HAP-1 (cell line): ENCODE data around the gene STPG4.
"Not testable (repeated sequence)": the region's sequence is repeated elsewhere in the genome, so short reads cannot be mapped to it uniquely, and the experiment has no call there.

Source experiments
- DNase-seq, 2 experiments: peaks; one replicate each; pipeline ENCODE4 v3.0.0-alpha.2; 2016 to 2020; ENCODE audit warnings: low spot score in 2 of 2
- H3K27me3 ChIP-seq: fragments of 250-450 bp; sonication (Bioruptor Pico); 2 replicates; pipeline ENCODE4 v1.5.1; 2020; ENCODE audit warnings: low read depth, mild to moderate bottlenecking, moderate library complexity
- H3K36me3 ChIP-seq: fragments of 250-450 bp; sonication (Bioruptor Pico); replicated peaks from 2 replicates; pipeline ENCODE4 v1.5.1; 2020; ENCODE audit warnings: mild to moderate bottlenecking
- H3K4me1 ChIP-seq: fragments of 250-450 bp; sonication (Bioruptor Pico); 2 replicates; pipeline ENCODE4 v1.5.1; 2020; ENCODE audit warnings: mild to moderate bottlenecking
- H3K4me3 ChIP-seq: fragments of 250-450 bp; sonication (Bioruptor Pico); 2 replicates; pipeline ENCODE4 v1.5.1; 2020; ENCODE audit warnings: mild to moderate bottlenecking, moderate library complexity
- H3K9me3 ChIP-seq: fragments of 250-450 bp; sonication (Bioruptor Pico); 2 replicates; pipeline ENCODE4 v1.5.1; 2020; ENCODE audit warnings: mild to moderate bottlenecking, moderate library complexity
- in situ Hi-C: fragments of 300-500 bp; cut with MboI; formaldehyde crosslinking; loops from 3 replicates; pipeline ENCODE4 v1.14.3; 2020; ENCODE audit warnings: low sequenced_read_pairs, inconsistent platforms, mixed read lengths

The STPG4 gene

GRCh38 chr2:47185098-47185497 is 30.0 kb upstream of the STPG4 start:
- H3K27me3 ChIP-seq, DNase-seq, H3K4me1 ChIP-seq, in situ Hi-C loops, H3K4me3 ChIP-seq, H3K36me3 ChIP-seq, H3K9me3 ChIP-seq: not testable (repeated sequence)

- Histone ChIP-seq H3K4me3 (no peak overlapping the region), H3K36me3 (peaks cover under 1% of the 10 kb centered on the region), H3K4me1 (peaks cover 15% of the 10 kb centered on the region), H3K27me3 (no peaks in the 10 kb centered on the region), H3K9me3 (no peaks in the 10 kb centered on the region)
- in situ Hi-C loops: no loop called here
- no peak for DNase-seq
These were observed 26.1 kb upstream of the STPG4 start for GRCh38 chr2:47181176-47181575.

GRCh38 chr2:47180531-47180930 is 25.4 kb upstream of the STPG4 start:
- Histone ChIP-seq H3K4me1 (peaks cover 15% of the 10 kb centered on the region), H3K4me3 (no peak overlapping the region), H3K36me3 (peaks cover 4% of the 10 kb centered on the region), H3K27me3 (no peaks in the 10 kb centered on the region), H3K9me3 (no peaks in the 10 kb centered on the region)
- in situ Hi-C loops: no loop called here
- DNase-seq: no peak

GRCh38 chr2:47179388-47179787 is 24.3 kb upstream of the STPG4 start:
- DNase-seq: no peak
- H3K9me3 ChIP-seq: no peaks in the 10 kb centered on the region
- peaks cover 15% of the 10 kb centered on the region for H3K4me1 ChIP-seq
- peaks cover 7% of the 10 kb centered on the region for H3K36me3 ChIP-seq
- H3K4me3 ChIP-seq: no peak overlapping the region
- in situ Hi-C loops: no loop called here
- H3K27me3 ChIP-seq: no peaks in the 10 kb centered on the region

- no peaks in the 10 kb centered on the region for H3K27me3 ChIP-seq
- H3K4me3 ChIP-seq: no peak overlapping the region
- in situ Hi-C loops: no loop called here
- H3K9me3 ChIP-seq: no peaks in the 10 kb centered on the region
- H3K36me3 ChIP-seq: peaks cover 13% of the 10 kb centered on the region
- DNase-seq: peak in 1 of 2 experiments; percentile 34
- H3K4me1 ChIP-seq: peaks cover 21% of the 10 kb centered on the region
These were observed 23.2 kb upstream of the STPG4 start for GRCh38 chr2:47178341-47178740.

- Histone ChIP-seq H3K9me3 (no peaks in the 10 kb centered on the region), H3K27me3 (no peaks in the 10 kb centered on the region), H3K4me1 (peaks cover 31% of the 10 kb centered on the region), H3K36me3 (peaks cover 17% of the 10 kb centered on the region), H3K4me3 (peak overlapping the region; percentile 98)
- DNase-seq: no peak
- in situ Hi-C loops: no loop called here
These were observed 22.0 kb upstream of the STPG4 start for GRCh38 chr2:47177043-47177565.

GRCh38 chr2:47174733-47175361 is 19.7 kb upstream of the STPG4 start:
- no peaks in the 10 kb centered on the region for H3K9me3 ChIP-seq
- H3K36me3 ChIP-seq: peaks cover 35% of the 10 kb centered on the region
- no peaks in the 10 kb centered on the region for H3K27me3 ChIP-seq
- peaks cover 47% of the 10 kb centered on the region for H3K4me1 ChIP-seq
- H3K4me3 ChIP-seq: peak overlapping the region; percentile 98
- peak; percentile 46 to 65 for DNase-seq
- in situ Hi-C loops: no loop called here

- H3K4me3 ChIP-seq: peak overlapping the region; percentile 98
- in situ Hi-C loops: no loop called here
- H3K9me3 ChIP-seq: no peaks in the 10 kb centered on the region
- no peaks in the 10 kb centered on the region for H3K27me3 ChIP-seq
- DNase-seq: no peak
- H3K36me3 ChIP-seq: peaks cover 42% of the 10 kb centered on the region
- H3K4me1 ChIP-seq: peaks cover 47% of the 10 kb centered on the region
These were observed 19.1 kb upstream of the STPG4 start for GRCh38 chr2:47173986-47174732.

- peaks cover 52% of the 10 kb centered on the region for H3K36me3 ChIP-seq
- peaks cover 45% of the 10 kb centered on the region for H3K4me1 ChIP-seq
- peak overlapping the region; percentile 98 for H3K4me3 ChIP-seq
- H3K9me3 ChIP-seq: no peaks in the 10 kb centered on the region
- H3K27me3 ChIP-seq: no peaks in the 10 kb centered on the region
- DNase-seq: no peak
- in situ Hi-C loops: no loop called here
These were observed 18.0 kb upstream of the STPG4 start for GRCh38 chr2:47172922-47173695.

GRCh38 chr2:47172156-47172921 is 17.2 kb upstream of the STPG4 start:
- no peaks in the 10 kb centered on the region for H3K27me3 ChIP-seq
- no peak for DNase-seq
- peaks cover 57% of the 10 kb centered on the region for H3K36me3 ChIP-seq
- H3K9me3 ChIP-seq: no peaks in the 10 kb centered on the region
- H3K4me1 ChIP-seq: peaks cover 37% of the 10 kb centered on the region
- in situ Hi-C loops: no loop called here
- H3K4me3 ChIP-seq: peak overlapping the region; percentile 98

GRCh38 chr2:47169784-47170183 is 14.7 kb upstream of the STPG4 start:
- Histone ChIP-seq H3K4me3 (no peak overlapping the region), H3K36me3 (peaks cover 73% of the 10 kb centered on the region), H3K4me1 (peaks cover 32% of the 10 kb centered on the region), H3K27me3 (no peaks in the 10 kb centered on the region), H3K9me3 (no peaks in the 10 kb centered on the region)
- no peak for DNase-seq
- in situ Hi-C loops: no loop called here

- H3K9me3 ChIP-seq, DNase-seq, in situ Hi-C loops, H3K4me3 ChIP-seq, H3K27me3 ChIP-seq: not testable (repeated sequence)
- H3K36me3 ChIP-seq: peaks cover 75% of the 10 kb centered on the region
- H3K4me1 ChIP-seq: peaks cover 31% of the 10 kb centered on the region
These were observed 13.8 kb upstream of the STPG4 start for GRCh38 chr2:47168895-47169294.

- peaks cover 17% of the 10 kb centered on the region for H3K4me1 ChIP-seq
- in situ Hi-C loops: no loop called here
- no peak overlapping the region for H3K4me3 ChIP-seq
- DNase-seq: no peak
- H3K36me3 ChIP-seq: peaks cover 83% of the 10 kb centered on the region
- H3K9me3 ChIP-seq: no peaks in the 10 kb centered on the region
- H3K27me3 ChIP-seq: no peaks in the 10 kb centered on the region
These were observed 12.0 kb upstream of the STPG4 start for GRCh38 chr2:47167149-47167548.
